Measurements from ENCODE around the gene F13A1.

F13A1 gene

DNA sequence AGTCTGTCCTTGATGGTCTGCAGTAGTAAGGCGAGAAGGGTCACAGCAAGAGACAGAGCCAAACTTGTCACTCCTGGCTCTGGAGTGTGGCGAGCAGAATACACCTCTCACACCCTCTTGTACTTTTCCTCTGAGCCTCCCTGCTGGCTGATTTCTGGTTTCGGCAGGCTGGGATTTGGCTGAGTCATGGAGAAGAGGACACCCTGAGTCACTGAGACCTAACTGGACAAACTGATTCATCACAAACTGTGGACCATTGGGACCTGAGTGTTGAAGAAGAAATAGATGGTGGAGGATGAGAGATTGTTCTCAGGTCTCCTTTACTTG lies 101.7 kb downstream of the F13A1 start:
- no peak for DNase-seq

DNA sequence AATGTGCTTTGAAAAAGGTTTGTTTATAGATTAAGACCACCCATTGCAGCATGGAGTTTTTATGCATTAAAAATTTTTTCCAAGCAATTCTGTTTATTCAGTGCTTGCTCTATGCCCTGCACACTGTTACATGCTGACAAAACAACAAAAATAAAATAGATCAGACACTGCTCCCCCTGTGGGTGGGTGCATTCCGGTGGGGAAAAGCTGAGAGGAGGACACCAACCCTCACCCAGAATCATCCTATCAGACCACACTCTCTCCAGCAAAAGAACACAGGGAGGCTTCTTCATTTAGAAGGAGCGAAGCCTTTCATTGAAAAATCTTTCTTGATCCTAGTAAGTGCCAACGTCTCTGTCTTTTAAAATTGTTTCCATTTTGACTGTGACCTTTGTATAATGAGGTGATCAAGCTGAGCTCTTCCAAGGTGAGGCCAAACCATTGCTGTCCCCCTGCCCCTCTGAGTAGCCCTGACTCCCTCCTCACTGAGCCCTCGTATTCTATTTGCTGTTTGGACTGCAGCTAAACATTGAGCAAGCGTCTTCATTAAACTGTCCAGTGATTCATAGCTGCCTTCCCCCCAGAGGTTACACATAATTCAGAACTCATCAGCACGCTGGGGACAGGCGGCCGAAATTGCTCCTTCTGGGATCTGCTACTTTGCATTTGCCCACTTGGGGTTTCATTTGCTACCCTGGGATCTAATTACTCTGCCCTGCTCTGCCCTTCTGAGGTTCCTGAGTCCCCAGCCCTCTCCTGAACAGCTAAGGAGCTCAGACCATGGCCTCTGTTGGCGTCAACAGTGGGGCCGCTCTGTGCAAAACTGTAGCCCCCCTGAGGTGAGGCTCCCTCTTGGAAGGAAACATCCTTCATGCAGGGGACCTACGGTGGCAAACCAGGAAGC lies 102.4 kb downstream of the F13A1 start:
- no peak for DNase-seq
- TF ChIP-seq GATA1 (IDR thresholded peaks at IDR 0.05; ENCODE audit: low read depth, low read length) (no peak), POLR2A (IDR thresholded peaks at IDR 0.05; ENCODE audit: low read length) (no peak)

More for the DNA sequence above, 101.7 kb downstream of the F13A1 start:
- no peak for TF ChIP-seq POLR2A (IDR thresholded peaks at IDR 0.05; ENCODE audit: low read length)
- TF ChIP-seq GATA1 (IDR thresholded peaks at IDR 0.05; ENCODE audit: low read depth, low read length): no peak

DNA sequence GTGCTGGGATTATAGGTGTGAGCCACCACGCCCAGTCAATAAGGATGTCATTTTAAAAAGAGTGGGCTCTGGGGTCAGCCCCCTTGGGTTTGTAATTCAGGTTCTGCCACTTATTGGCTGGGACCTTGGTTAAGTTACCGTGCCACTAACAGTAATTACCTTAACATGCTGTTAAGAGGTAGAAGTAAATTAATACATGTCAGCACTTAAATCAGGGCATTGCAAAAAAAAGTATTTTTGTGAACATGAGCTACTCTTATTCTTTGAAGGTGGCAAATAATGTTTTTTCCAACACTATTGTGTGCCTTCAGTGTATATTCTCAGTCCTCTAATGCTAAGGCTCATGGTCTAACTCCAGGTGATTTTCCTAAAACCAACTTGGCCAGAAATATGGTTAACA lies 109.5 kb downstream of the F13A1 start:
- DNase-seq: no peak
- no peak for TF ChIP-seq GATA1 (IDR thresholded peaks at IDR 0.05; ENCODE audit: low read depth, low read length)

DNA sequence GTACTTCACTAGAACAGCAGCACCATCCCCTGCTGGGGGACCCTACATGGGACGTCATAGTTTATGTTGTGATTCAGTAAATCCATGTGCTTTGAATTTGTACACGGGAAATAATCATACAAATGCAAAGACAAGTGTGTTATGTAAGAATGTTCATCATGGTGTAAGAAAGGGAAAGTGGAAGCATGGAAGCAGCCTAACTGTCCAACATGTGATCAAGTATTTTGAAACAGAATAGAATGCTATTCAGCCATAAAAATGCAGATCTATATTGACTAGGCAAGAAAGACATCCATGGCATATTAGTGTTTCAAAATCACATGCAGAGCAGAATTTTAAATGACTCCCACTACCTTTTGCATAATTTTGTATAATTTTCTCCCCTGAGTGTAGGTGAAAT lies 117.6 kb downstream of the F13A1 start:
- TF ChIP-seq GATA1 (IDR thresholded peaks at IDR 0.05; ENCODE audit: low read depth, low read length) (no peak), POLR2A (IDR thresholded peaks at IDR 0.05; ENCODE audit: low read length) (no peak)
- DNase-seq: no peak

GRCh38 chr6:6201200-6201599 lies 119.3 kb downstream of the F13A1 start:
- TF ChIP-seq POLR2A (IDR thresholded peaks at IDR 0.05; ENCODE audit: low read length) (no peak), GATA1 (IDR thresholded peaks at IDR 0.05; ENCODE audit: low read depth, low read length) (no peak)
- no peak for DNase-seq

- DNase-seq: no peak
- no peak for TF ChIP-seq POLR2A (IDR thresholded peaks at IDR 0.05; ENCODE audit: low read length)
- no peak for TF ChIP-seq GATA1 (IDR thresholded peaks at IDR 0.05; ENCODE audit: low read depth, low read length)
Observed at GRCh38 chr6:6199678-6200077, 120.8 kb downstream of the F13A1 start.

- DNase-seq: no peak
Observed at GRCh38 chr6:6196762-6197161, 123.7 kb downstream of the F13A1 start.

DNA sequence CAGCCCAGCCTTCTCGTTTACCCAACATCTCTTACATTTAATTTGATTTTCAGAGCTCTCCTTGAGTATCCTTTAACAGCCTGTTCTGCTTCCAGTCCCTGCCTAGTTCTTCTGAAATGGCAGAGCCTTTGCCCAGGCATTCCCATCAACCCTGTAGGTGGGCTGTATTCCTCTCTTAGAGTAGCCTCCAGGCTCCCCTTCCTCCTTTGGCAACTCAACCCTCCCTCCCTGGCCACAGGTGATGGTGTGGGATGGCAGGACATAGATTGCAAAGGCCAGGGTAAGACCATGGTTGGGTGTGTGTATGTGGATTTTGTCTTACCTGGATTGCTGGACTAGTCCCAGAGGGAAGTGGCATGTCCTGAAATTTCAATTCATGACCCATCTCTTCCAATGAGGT lies 125.4 kb downstream of the F13A1 start:
- DNase-seq: no peak
- TF ChIP-seq POLR2A (IDR thresholded peaks at IDR 0.05; ENCODE audit: low read length): no peak
- TF ChIP-seq GATA1 (IDR thresholded peaks at IDR 0.05; ENCODE audit: low read depth, low read length): no peak

More at GRCh38 chr6:6196762-6197161, 123.7 kb downstream of the F13A1 start:
- TF ChIP-seq POLR2A (IDR thresholded peaks at IDR 0.05; ENCODE audit: low read length): no peak
- TF ChIP-seq GATA1 (IDR thresholded peaks at IDR 0.05; ENCODE audit: low read depth, low read length): no peak

DNA sequence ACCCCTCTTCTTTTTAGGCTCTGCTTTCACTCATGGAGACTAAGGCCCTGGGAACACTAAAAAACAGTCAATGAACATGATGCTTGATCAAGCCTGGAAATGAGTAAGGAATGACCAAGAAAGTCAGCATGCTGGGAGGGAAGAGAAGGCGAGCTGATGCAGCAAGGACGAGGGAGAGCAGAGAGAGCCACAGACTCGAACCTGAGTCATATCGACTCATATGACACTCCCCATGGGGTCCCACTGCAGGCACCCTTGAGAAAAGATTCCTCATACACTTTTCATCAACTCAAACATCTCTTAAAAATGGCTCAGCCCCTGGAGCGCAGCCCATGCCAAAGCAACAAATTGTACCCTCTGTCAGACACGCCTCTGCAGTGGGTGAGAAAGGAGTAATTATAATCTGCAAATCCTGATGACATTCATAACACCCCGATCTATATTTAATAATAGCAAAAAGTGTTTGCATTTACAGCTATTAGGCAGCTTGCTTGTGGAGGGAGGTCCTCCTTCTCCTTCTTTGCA lies 127.2 kb downstream of the F13A1 start:
- DNase-seq: no peak
- TF ChIP-seq GATA1 (IDR thresholded peaks at IDR 0.05; ENCODE audit: low read depth, low read length) (no peak), POLR2A (IDR thresholded peaks at IDR 0.05; ENCODE audit: low read length) (no peak)

DNA sequence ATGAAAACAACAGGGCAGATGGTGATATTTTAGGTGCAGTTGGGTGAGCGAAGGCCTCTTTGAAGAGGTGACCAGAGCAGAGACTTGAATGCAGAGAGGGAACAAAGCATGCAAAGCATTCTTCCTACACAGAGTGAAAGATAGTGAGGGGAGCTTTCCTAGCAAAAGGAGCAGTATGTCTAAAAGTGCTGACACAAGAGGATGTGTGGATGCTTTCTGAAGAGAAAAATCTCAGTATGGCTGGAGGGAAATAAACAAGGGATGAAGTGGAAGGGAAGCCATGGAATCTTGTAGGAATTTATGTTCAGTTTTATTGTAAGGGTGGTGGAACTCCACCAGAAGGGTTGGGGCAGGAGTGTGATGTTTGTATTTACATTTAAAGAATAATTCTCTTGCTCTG lies 128.6 kb downstream of the F13A1 start:
- TF ChIP-seq GATA1 (IDR thresholded peaks at IDR 0.05; ENCODE audit: low read depth, low read length): no peak
- TF ChIP-seq POLR2A (IDR thresholded peaks at IDR 0.05; ENCODE audit: low read length): no peak
- DNase-seq: no peak

GRCh38 chr6:6191476-6191875 lies 129.0 kb downstream of the F13A1 start:
- TF ChIP-seq GATA1 (IDR thresholded peaks at IDR 0.05; ENCODE audit: low read depth, low read length) (no peak), POLR2A (IDR thresholded peaks at IDR 0.05; ENCODE audit: low read length) (no peak)
- no peak for DNase-seq

GRCh38 chr6:6180684-6181083 lies 139.8 kb downstream of the F13A1 start:
- no peak for DNase-seq
- TF ChIP-seq GATA1 (IDR thresholded peaks at IDR 0.05; ENCODE audit: low read depth, low read length) (no peak), POLR2A (IDR thresholded peaks at IDR 0.05; ENCODE audit: low read length) (no peak)

DNA sequence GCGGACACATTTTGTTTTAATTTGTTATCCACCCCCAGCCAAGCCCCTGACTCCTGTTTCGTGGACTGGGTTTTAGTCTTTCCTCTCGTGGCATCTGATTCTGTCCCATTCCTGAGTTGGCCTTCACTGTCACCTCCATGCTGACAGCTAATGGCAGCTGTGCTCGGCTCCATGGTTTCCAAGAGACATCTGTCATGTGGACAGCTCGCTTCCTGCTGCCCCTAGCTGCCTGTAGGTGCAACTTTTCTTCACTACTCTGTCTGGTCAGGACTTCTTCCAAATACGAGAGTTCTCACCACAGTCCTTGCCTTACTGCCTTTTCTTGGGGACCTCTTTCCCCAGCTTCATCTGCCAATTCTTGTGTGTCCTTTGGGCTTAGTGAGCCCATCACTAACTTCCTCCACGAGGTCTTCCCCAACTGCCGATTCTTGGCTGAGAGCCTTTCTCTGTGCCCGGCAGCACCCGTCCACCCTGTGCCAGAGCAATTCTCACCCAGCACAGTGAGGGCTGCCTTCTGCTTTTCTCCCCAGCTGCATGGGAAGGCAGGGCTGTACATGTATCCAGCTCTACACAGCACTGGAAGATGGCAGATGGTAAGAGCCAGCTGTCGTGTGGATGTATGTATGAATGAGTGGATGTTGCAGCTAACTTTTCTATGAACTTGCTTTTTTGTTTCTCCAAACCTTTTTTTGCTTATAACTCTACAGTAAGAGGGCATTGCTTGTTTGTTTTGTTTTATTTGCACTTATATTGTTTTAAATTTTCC lies 140.4 kb downstream of the F13A1 start:
- no peak for DNase-seq
- TF ChIP-seq GATA1 (IDR thresholded peaks at IDR 0.05; ENCODE audit: low read depth, low read length) (no peak), POLR2A (IDR thresholded peaks at IDR 0.05; ENCODE audit: low read length) (no peak)

DNA sequence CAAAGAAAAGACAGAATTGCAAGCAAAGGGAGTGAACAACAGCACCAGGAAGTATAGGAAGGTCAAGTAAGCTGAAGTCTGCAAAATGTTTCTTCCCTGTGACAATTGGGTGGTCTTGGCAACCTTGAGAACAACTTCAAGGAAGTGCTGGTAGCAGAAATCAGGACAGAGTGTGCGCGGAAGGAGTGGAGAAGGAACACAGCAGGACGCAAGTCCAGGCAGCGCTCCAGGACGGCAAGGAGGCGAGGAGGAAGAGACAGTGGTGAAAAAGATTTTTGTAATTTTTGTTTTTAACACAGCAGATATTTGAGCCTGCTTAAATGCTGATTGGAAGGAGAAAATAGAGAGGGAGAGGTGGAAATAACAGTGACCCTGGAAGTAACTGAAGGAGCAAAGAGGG lies 141.7 kb downstream of the F13A1 start:
- no peak for TF ChIP-seq GATA1 (IDR thresholded peaks at IDR 0.05; ENCODE audit: low read depth, low read length)
- TF ChIP-seq POLR2A (IDR thresholded peaks at IDR 0.05; ENCODE audit: low read length): no peak
- no peak for DNase-seq
